ENCODE measurements around the gene JMJD1C. TPM values are rescaled to one million over a fixed set of nuclear protein-coding genes. Genes with fewer than 3 reads are reported as not detected.

JMJD1C gene
- total RNA-seq, 1 experiment from 2014 or later, result 139 TPM

DNA sequence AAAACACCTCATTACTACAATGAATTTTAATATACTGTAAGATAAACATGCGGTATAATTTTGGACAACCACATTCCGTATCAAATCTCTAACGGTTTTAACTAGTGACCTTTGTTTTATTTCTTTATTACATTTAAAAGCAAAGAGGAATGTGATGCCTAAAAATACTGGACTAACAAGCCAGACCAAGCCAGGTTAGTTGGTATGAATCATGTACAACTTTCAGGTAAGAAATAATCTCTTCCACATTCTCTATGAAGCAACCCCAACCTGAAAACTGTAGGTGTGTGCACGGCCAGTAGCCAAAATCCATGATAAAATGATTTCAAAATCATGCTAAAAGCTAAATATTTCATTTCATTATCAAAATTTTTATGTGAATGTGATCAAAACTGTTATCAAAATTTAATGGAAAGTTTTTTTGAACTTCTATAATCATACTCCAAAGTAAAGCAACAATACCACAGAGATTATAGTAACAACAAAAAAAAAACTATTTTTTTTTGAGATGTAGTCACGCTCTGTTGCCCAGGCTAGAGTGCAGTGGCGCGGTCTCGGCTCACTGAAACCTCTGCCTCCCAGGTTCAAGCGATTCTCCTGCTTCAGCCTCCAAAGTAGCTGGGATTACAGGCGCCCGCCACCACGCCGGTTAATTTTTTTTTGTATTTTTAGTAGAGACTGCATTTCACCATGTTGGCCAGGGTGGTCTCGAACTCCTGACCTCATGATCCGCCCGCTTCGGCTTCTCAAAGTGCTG is 205.5 kb downstream of the JMJD1C start:
- Histone ChIP-seq H3F3A (ENCODE audit: low read length, unreplicated experiment) (no peaks in the 10 kb centered on the region), H2AFZ (ENCODE audit: low read length) (no peak overlapping the region), H3K9me2 (replicated peaks; ENCODE audit: low read length) (no peaks in the 10 kb centered on the region), H3K36me3 (ENCODE audit: low read depth, low read length) (peaks cover 40% of the 10 kb centered on the region), H3K27me3 (ENCODE audit: low read length) (no peaks in the 10 kb centered on the region), H3K4me2 (ENCODE audit: low read length) (peak overlapping the region; percentile 17), H3K9ac (ENCODE audit: low read length) (no peak overlapping the region), H3K27ac (ENCODE audit: low read length) (no peak overlapping the region), H3K9me3 (ENCODE audit: low read length) (no peaks in the 10 kb centered on the region), H4K20me1 (ENCODE audit: low read length) (peaks cover 62% of the 10 kb centered on the region), H3K4me1 (ENCODE audit: insufficient read depth, low read length) (peaks cover 47% of the 10 kb centered on the region), H3K79me2 (ENCODE audit: low read length) (peaks cover 100% of the 10 kb centered on the region), H3K4me3 (ENCODE audit: low read length) (no peak overlapping the region)
- BruUV-seq (replicated peaks), result no TSS peak
- ChIA-PET POLR2A (ENCODE audit: unreplicated experiment) (no interaction called here), CTCF (no interaction called here)
- TF ChIP-seq EZH2phosphoT487 (IDR thresholded peaks at IDR 0.05; ENCODE audit: borderline replicate concordance, low read length), result no peak
- TF ChIP-seq EZH2 (IDR thresholded peaks at IDR 0.05; ENCODE audit: low read length, unreplicated experiment), result no peak
- TF ChIP-seq, protein P1, sequence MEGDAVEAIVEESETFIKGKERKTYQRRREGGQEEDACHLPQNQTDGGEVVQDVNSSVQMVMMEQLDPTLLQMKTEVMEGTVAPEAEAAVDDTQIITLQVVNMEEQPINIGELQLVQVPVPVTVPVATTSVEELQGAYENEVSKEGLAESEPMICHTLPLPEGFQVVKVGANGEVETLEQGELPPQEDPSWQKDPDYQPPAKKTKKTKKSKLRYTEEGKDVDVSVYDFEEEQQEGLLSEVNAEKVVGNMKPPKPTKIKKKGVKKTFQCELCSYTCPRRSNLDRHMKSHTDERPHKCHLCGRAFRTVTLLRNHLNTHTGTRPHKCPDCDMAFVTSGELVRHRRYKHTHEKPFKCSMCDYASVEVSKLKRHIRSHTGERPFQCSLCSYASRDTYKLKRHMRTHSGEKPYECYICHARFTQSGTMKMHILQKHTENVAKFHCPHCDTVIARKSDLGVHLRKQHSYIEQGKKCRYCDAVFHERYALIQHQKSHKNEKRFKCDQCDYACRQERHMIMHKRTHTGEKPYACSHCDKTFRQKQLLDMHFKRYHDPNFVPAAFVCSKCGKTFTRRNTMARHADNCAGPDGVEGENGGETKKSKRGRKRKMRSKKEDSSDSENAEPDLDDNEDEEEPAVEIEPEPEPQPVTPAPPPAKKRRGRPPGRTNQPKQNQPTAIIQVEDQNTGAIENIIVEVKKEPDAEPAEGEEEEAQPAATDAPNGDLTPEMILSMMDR (conservative IDR thresholded peaks at IDR 0.05; ENCODE audit: low read depth, low read length), result no peak
- intact Hi-C loops (cut with micrococcal nuclease), result loop anchor here (10.0 kb wide), 1 partner anchor 995 kb away; the partner anchor contains the start of gene RTKN2
- DNase-seq (peak; percentile 80), ATAC-seq (peak; percentile 36; the same call in 1 of the 2 replicates)

DNA sequence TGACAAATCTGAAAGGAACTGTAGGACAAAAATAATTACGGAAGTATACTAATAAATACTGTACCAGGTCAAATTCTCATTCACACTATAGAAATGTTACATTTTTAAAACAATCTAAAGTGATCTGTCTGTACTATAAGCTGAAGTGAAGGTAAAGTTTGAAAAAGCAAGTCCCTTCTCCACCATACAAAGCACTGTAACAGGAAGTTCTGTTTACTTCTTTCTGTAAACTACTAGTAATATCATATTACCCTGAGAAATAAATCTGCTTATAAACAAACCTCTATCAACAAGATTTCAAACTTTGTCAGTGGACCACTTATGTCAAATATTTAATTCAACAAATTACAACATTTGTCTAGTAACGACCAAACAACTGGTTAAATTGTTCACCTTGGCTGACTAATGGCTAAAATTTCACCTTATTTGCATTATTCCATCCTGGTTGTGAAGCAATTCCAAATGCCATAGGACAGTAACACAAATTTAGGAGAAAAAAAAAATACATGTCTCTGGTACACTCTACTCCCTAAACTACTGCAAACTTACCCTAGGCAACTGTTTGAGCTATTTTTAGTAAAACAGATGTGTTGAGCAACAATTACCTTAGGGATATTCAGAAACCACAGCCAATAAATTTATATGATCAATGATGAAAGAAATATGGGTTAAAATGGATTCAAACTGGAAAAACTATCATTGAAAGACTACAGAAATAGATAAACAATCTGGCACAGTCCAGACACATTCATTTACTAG is 206.7 kb downstream of the JMJD1C start:
- H3K27me3 ChIP-seq (ENCODE audit: low read length), result no peaks in the 10 kb centered on the region
- no peaks in the 10 kb centered on the region for H3F3A ChIP-seq (ENCODE audit: low read length, unreplicated experiment)
- H4K20me1 ChIP-seq (ENCODE audit: low read length), result peaks cover 61% of the 10 kb centered on the region
- ChIA-PET POLR2A (ENCODE audit: unreplicated experiment) (no interaction called here), CTCF (no interaction called here)
- no peak overlapping the region for H3K9ac ChIP-seq (ENCODE audit: low read length)
- intact Hi-C loops (cut with micrococcal nuclease), result no loop called here
- no peak overlapping the region for H2AFZ ChIP-seq (ENCODE audit: low read length)
- H3K4me3 ChIP-seq (ENCODE audit: low read length), result no peak overlapping the region
- H3K36me3 ChIP-seq (ENCODE audit: low read depth, low read length), result peaks cover 40% of the 10 kb centered on the region
- no peak for TF ChIP-seq EZH2 (IDR thresholded peaks at IDR 0.05; ENCODE audit: low read length, unreplicated experiment)
- TF ChIP-seq, protein P1 (conservative IDR thresholded peaks at IDR 0.05; ENCODE audit: low read depth, low read length), result no peak
- no peak for TF ChIP-seq EZH2phosphoT487 (IDR thresholded peaks at IDR 0.05; ENCODE audit: borderline replicate concordance, low read length)
- ATAC-seq (no peak), DNase-seq (no peak)
- no peaks in the 10 kb centered on the region for H3K9me2 ChIP-seq (replicated peaks; ENCODE audit: low read length)
- no peaks in the 10 kb centered on the region for H3K9me3 ChIP-seq (ENCODE audit: low read length)
- H3K27ac ChIP-seq (ENCODE audit: low read length), result no peak overlapping the region
- H3K4me2 ChIP-seq (ENCODE audit: low read length), result peak overlapping the region; percentile 17
- peaks cover 100% of the 10 kb centered on the region for H3K79me2 ChIP-seq (ENCODE audit: low read length)
- H3K4me1 ChIP-seq (ENCODE audit: insufficient read depth, low read length), result peaks cover 38% of the 10 kb centered on the region
- BruUV-seq (replicated peaks), result no TSS peak

All from PC-3 (cell line).